MCF 10A (cell line): ENCODE results near the gene TBC1D4. TPM values are rescaled to one million over a fixed set of nuclear protein-coding genes. Genes with fewer than 3 reads are reported as not detected.

Experiments
- BruUV-seq: library from RNA; stranded (reverse); fragments of 400-500 nt; replicated peaks from 2 replicates; lab custom pipeline; 2021; lab: Mats Ljungman, UMichigan
- CTCF ChIA-PET: fragments of 300-600 bp; sonication (Branson Sonifier 250); formaldehyde crosslinking; extraction: SDS; loops from one replicate; lab custom pipeline; 2021; ENCODE audit warnings: antibody characterized with exemption, inconsistent platforms; lab: Yijun Ruan, JAX
- POLR2A ChIA-PET: fragments of 300-600, 350-650 bp; sonication (Branson Sonifier 250); formaldehyde crosslinking; extraction: SDS; loops from one replicate; lab custom pipeline; 2020; ENCODE audit warnings: antibody characterized with exemption, inconsistent platforms; lab: Yijun Ruan, JAX
- DNase-seq: peaks from one replicate; pipeline ENCODE4 v3.0.0-alpha.2; 2018; ENCODE audit not compliant: unreplicated experiment
- H3K27ac Mint-ChIP-seq: one replicate; pipeline ENCODE4 v1.8.0; 2022; ENCODE audit warnings: mild to moderate bottlenecking, low read depth, mixed read lengths; ENCODE audit not compliant: unreplicated experiment
- H3K27me3 Mint-ChIP-seq: one replicate; pipeline ENCODE4 v1.8.0; 2022; ENCODE audit warnings: mixed read lengths; ENCODE audit not compliant: insufficient read depth, unreplicated experiment
- H3K36me3 Mint-ChIP-seq: one replicate; pipeline ENCODE4 v1.8.0; 2022; ENCODE audit warnings: mild to moderate bottlenecking, moderate library complexity, mixed read lengths; ENCODE audit not compliant: insufficient read depth, unreplicated experiment
- H3K4me1 Mint-ChIP-seq: one replicate; pipeline ENCODE4 v1.8.0; 2022; ENCODE audit warnings: mixed read lengths; ENCODE audit not compliant: insufficient read depth, unreplicated experiment
- H3K4me3 Mint-ChIP-seq: one replicate; pipeline ENCODE4 v1.8.0; 2022; ENCODE audit warnings: mild to moderate bottlenecking, moderate library complexity, mixed read lengths; ENCODE audit not compliant: unreplicated experiment
- H3K9me3 Mint-ChIP-seq: one replicate; pipeline ENCODE4 v1.8.0; 2022; ENCODE audit warnings: mixed read lengths; ENCODE audit not compliant: unreplicated experiment
- intact Hi-C: fragments of 100-400 bp; cut with micrococcal nuclease; formaldehyde crosslinking; loops from 2 replicates; pipeline ENCODE4 v1.14.1; 2022
- total RNA-seq: library from RNA; stranded (reverse); gene quantifications from 2 replicates; pipeline ENCODE4 v1.2.3, GENCODE V29; 2022
- TF ChIP-seq, protein P1 (sequence below): fragments of 200-600 bp; IDR thresholded peaks from one replicate; pipeline ENCODE4 v1.8.0; 2022; ENCODE audit warnings: antibody characterized with exemption, mild to moderate bottlenecking; ENCODE audit not compliant: unreplicated experiment

TBC1D4 gene
- total RNA-seq, 1 experiment from 2014 or later = 9.3 TPM

- no peaks in the 10 kb centered on the region for H3K27me3 Mint-ChIP-seq
- H3K36me3 Mint-ChIP-seq = no peaks in the 10 kb centered on the region
- peaks cover 46% of the 10 kb centered on the region for H3K4me1 Mint-ChIP-seq
- no peak overlapping the region for H3K4me3 Mint-ChIP-seq
- intact Hi-C loops = no loop called here
- POLR2A ChIA-PET = interaction anchor here (0.6 to 1.6 kb wide), 4 partner anchors 34 to 242 kb away, joined by 3 read pairs; no protein-coding TSS in a partner anchor
- no peaks in the 10 kb centered on the region for H3K9me3 Mint-ChIP-seq
- H3K27ac Mint-ChIP-seq = no peak overlapping the region
- no TSS peak for BruUV-seq
- TF ChIP-seq, protein P1, sequence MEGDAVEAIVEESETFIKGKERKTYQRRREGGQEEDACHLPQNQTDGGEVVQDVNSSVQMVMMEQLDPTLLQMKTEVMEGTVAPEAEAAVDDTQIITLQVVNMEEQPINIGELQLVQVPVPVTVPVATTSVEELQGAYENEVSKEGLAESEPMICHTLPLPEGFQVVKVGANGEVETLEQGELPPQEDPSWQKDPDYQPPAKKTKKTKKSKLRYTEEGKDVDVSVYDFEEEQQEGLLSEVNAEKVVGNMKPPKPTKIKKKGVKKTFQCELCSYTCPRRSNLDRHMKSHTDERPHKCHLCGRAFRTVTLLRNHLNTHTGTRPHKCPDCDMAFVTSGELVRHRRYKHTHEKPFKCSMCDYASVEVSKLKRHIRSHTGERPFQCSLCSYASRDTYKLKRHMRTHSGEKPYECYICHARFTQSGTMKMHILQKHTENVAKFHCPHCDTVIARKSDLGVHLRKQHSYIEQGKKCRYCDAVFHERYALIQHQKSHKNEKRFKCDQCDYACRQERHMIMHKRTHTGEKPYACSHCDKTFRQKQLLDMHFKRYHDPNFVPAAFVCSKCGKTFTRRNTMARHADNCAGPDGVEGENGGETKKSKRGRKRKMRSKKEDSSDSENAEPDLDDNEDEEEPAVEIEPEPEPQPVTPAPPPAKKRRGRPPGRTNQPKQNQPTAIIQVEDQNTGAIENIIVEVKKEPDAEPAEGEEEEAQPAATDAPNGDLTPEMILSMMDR = no peak
- CTCF ChIA-PET = interaction anchor here (0.7 to 4.0 kb wide), 2 partner anchors 65 to 68 kb away, joined by 5 to 17 read pairs; partner anchors contain the start of gene TBC1D4
- no peak for DNase-seq
These were observed 67.7 kb downstream of the TBC1D4 start for GRCh38 chr13:75414036-75414827.

DNA sequence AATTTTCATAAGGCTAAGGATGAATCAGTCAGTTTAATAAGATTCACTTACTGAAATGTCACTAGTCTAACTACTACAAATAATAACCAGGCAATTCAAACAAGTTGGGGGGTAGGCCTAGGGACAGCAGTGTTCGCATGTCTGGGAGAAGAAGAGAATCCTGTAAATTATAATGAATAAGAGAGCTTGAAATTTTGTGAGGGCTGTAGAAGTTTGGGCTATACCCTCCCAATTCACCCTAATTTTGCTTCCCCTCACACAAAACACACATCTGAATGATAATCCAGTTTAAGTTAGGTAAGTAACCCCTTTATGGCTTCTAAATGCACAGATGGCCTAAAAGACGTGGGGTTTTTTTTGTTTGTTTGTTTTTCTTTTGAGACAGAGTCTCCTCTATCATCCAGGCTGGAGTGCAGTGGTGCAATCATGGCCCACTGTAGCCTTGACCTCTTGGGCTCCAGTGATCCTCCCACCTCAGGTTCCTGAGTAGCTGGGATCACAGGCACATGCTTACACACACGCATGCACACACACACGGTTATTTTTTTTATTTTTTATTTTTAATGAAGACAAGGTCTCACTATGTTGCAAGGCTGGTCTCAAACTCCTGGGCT, 69.9 kb downstream of the TBC1D4 start:
- no TSS peak for BruUV-seq

GRCh38 chr13:75410207-75410606, 71.8 kb downstream of the TBC1D4 start:
- intact Hi-C loops = no loop called here
- TF ChIP-seq, protein P1 = no peak
- Mint-ChIP-seq H3K36me3 (no peaks in the 10 kb centered on the region), H3K9me3 (no peaks in the 10 kb centered on the region), H3K4me3 (no peak overlapping the region), H3K27ac (no peak overlapping the region), H3K4me1 (peaks cover 9% of the 10 kb centered on the region), H3K27me3 (no peaks in the 10 kb centered on the region)
- no peak for DNase-seq
- BruUV-seq = no TSS peak
- CTCF ChIA-PET = no interaction called here
- POLR2A ChIA-PET = no interaction called here

More for the DNA sequence above, 69.9 kb downstream of the TBC1D4 start:
- intact Hi-C loops = no loop called here
- H3K36me3 Mint-ChIP-seq = no peaks in the 10 kb centered on the region
- H3K4me3 Mint-ChIP-seq = no peak overlapping the region
- ChIA-PET CTCF (no interaction called here), POLR2A (no interaction called here)
- no peak overlapping the region for H3K27ac Mint-ChIP-seq
- DNase-seq = peak; percentile 5
- H3K27me3 Mint-ChIP-seq = no peaks in the 10 kb centered on the region
- TF ChIP-seq, protein P1 = no peak
- no peaks in the 10 kb centered on the region for H3K9me3 Mint-ChIP-seq
- peaks cover 27% of the 10 kb centered on the region for H3K4me1 Mint-ChIP-seq

GRCh38 chr13:75407998-75408397, 74.0 kb downstream of the TBC1D4 start:
- Mint-ChIP-seq H3K27ac (no peak overlapping the region), H3K4me3 (no peak overlapping the region), H3K4me1 (no peaks in the 10 kb centered on the region), H3K27me3 (no peaks in the 10 kb centered on the region), H3K36me3 (no peaks in the 10 kb centered on the region), H3K9me3 (no peaks in the 10 kb centered on the region)
- TF ChIP-seq, protein P1 = no peak
- CTCF ChIA-PET = interaction anchor here (0.6 kb wide), 2 partner anchors 30 to 87 kb away, joined by 3 to 4 read pairs; no protein-coding TSS in a partner anchor
- intact Hi-C loops = no loop called here
- POLR2A ChIA-PET = no interaction called here
- no TSS peak for BruUV-seq
- no peak for DNase-seq
